OCI-LY7 (cell line): ENCODE data around the gene INPP4A. TPM values are rescaled to one million over a fixed set of nuclear protein-coding genes. Genes with fewer than 3 reads are reported as not detected.

Source experiments
- BruUV-seq: library from RNA; stranded (reverse); fragments of 400-500 nt; replicated peaks from 2 replicates; lab custom pipeline; 2021; lab: Mats Ljungman, UMichigan
- CTCF ChIA-PET: fragments of 300-600 bp; sonication (Branson Sonifier 250); formaldehyde crosslinking; loops from one replicate; lab custom pipeline; 2022; ENCODE audit warnings: antibody characterized with exemption; ENCODE audit not compliant: unreplicated experiment; lab: Charles Lee
- POLR2A ChIA-PET: fragments of 300-600 bp; sonication (Branson Sonifier 250); formaldehyde crosslinking; loops from one replicate; lab custom pipeline; 2022; ENCODE audit warnings: antibody characterized with exemption; lab: Charles Lee
- DNase-seq: peaks from one replicate; pipeline ENCODE4 v3.0.0-alpha.2; 2015; ENCODE audit warnings: low spot score
- H2AFZ ChIP-seq: fragments of 200-600 bp; sonication (generic), shearing (Covaris generic); 2 replicates; pipeline ENCODE4 v1.6.1; 2014; ENCODE audit warnings: mild to moderate bottlenecking, antibody characterized with exemption, low read length, moderate library complexity
- H3K27ac ChIP-seq: fragments of 200-600 bp; sonication (generic); 2 replicates; pipeline ENCODE4 v1.5.1; 2014; ENCODE audit warnings: mixed run types, low read depth, mild to moderate bottlenecking, moderate library complexity, low read length, inconsistent platforms; ENCODE audit not compliant: poor library complexity, severe bottlenecking
- H3K36me3 ChIP-seq: fragments of 200-600 bp; sonication (generic); 2 replicates; pipeline ENCODE4 v1.6.1; 2014; ENCODE audit warnings: mild to moderate bottlenecking, antibody characterized with exemption, low read length, moderate library complexity, mixed read lengths; ENCODE audit not compliant: insufficient read depth
- H3K4me1 ChIP-seq: fragments of 200-600 bp; sonication (generic); 2 replicates; pipeline ENCODE4 v1.5.1; 2014; ENCODE audit warnings: mild to moderate bottlenecking, low read length; ENCODE audit not compliant: insufficient read depth, poor library complexity, severe bottlenecking
- H3K4me2 ChIP-seq: fragments of 200-600 bp; sonication (generic); 2 replicates; pipeline ENCODE4 v1.6.1; 2014; ENCODE audit warnings: mild to moderate bottlenecking, low read length
- H3K4me3 ChIP-seq: fragments of 200-600 bp; sonication (generic); 2 replicates; pipeline ENCODE4 v1.5.1; 2014; ENCODE audit warnings: mild to moderate bottlenecking, low read depth, low read length; ENCODE audit not compliant: poor library complexity, severe bottlenecking
- H3K79me2 ChIP-seq: fragments of 200-600 bp; sonication (generic); 2 replicates; pipeline ENCODE4 v1.6.1; 2016; ENCODE audit warnings: low read depth, mild to moderate bottlenecking, low read length, moderate library complexity, mixed read lengths; ENCODE audit not compliant: insufficient read depth
- H3K9me2 ChIP-seq: fragments of 200-600 bp; sonication (generic); 2 replicates; pipeline ENCODE4 v1.6.1; 2016; ENCODE audit warnings: mild to moderate bottlenecking, low read length, mixed read lengths; ENCODE audit not compliant: insufficient read depth
- H3K9me3 ChIP-seq: fragments of 200-600 bp; sonication (generic); 2 replicates; pipeline ENCODE4 v1.6.1; 2014; ENCODE audit warnings: mild to moderate bottlenecking, mixed run types, low read length, mixed read lengths
- H4K20me1 ChIP-seq: fragments of 200-600 bp; sonication (generic); 2 replicates; pipeline ENCODE4 v1.6.1; 2014; ENCODE audit warnings: mild to moderate bottlenecking, antibody characterized with exemption, low read length, moderate library complexity, mixed read lengths; ENCODE audit not compliant: insufficient read depth
- EZH2phosphoT487 ChIP-seq: fragments of 200-600 bp; sonication (generic); IDR thresholded peaks from 2 replicates; pipeline ENCODE4 v1.6.1; 2018; ENCODE audit warnings: low read depth, borderline replicate concordance, mild to moderate bottlenecking, mixed run types, antibody characterized with exemption, low read length, moderate library complexity, mixed read lengths
- intact Hi-C: fragments of 100-400 bp; cut with micrococcal nuclease; formaldehyde crosslinking; loops from one replicate; pipeline ENCODE4 v1.10.0; 2022; ENCODE audit not compliant: unreplicated experiment
- total RNA-seq, 2 experiments: library from RNA; depleted of rRNA in 1 of 2; stranded (reverse); fragments of >200 nt in 1 of 2; shearing (Covaris generic) in 1 of 2; gene quantifications; 2 replicates each; pipeline ENCODE4 v1.2.3, GENCODE V29; 2014 to 2022
- TF ChIP-seq, protein P1 (sequence below): fragments of 200-600 bp; sonication (generic); conservative IDR thresholded peaks from 2 replicates; pipeline ENCODE4 v1.5.1; 2014; ENCODE audit warnings: mild to moderate bottlenecking, antibody characterized with exemption, low read length, moderate library complexity, mixed read lengths

The INPP4A gene
- total RNA-seq, 2 experiments from 2014 or later: 28.5 to 28.6 TPM

- CTCF ChIA-PET: interaction anchor here (0.6 to 2.6 kb wide), 2 partner anchors 30 to 31 kb away, joined by 3 to 6 read pairs; no protein-coding TSS in a partner anchor
- intact Hi-C loops: no loop called here
- Histone ChIP-seq H3K4me1 (peaks cover 48% of the 10 kb centered on the region), H3K9me2 (no peaks in the 10 kb centered on the region), H3K9me3 (no peaks in the 10 kb centered on the region), H3K4me3 (no peak overlapping the region), H3K27ac (no peak overlapping the region), H2AFZ (no peak overlapping the region), H4K20me1 (no peaks in the 10 kb centered on the region), H3K4me2 (no peak overlapping the region), H3K79me2 (peaks cover 8% of the 10 kb centered on the region; the same call in 1 of the 2 replicates), H3K36me3 (no peaks in the 10 kb centered on the region; the same call in 1 of the 2 replicates)
- DNase-seq: no peak
- POLR2A ChIA-PET: interaction anchor here (0.6 to 1.4 kb wide), 6 partner anchors 11 to 103 kb away, joined by 3 to 8 read pairs (median 4); no protein-coding TSS in a partner anchor
- BruUV-seq: no TSS peak
- TF ChIP-seq, protein P1, sequence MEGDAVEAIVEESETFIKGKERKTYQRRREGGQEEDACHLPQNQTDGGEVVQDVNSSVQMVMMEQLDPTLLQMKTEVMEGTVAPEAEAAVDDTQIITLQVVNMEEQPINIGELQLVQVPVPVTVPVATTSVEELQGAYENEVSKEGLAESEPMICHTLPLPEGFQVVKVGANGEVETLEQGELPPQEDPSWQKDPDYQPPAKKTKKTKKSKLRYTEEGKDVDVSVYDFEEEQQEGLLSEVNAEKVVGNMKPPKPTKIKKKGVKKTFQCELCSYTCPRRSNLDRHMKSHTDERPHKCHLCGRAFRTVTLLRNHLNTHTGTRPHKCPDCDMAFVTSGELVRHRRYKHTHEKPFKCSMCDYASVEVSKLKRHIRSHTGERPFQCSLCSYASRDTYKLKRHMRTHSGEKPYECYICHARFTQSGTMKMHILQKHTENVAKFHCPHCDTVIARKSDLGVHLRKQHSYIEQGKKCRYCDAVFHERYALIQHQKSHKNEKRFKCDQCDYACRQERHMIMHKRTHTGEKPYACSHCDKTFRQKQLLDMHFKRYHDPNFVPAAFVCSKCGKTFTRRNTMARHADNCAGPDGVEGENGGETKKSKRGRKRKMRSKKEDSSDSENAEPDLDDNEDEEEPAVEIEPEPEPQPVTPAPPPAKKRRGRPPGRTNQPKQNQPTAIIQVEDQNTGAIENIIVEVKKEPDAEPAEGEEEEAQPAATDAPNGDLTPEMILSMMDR: no peak
- TF ChIP-seq EZH2phosphoT487: no peak
Measured at GRCh38 chr2:98457045-98457696, 12.5 kb downstream of the INPP4A start.

GRCh38 chr2:98458207-98458606 is 13.5 kb downstream of the INPP4A start:
- Histone ChIP-seq H3K4me2 (no peak overlapping the region), H3K27ac (no peak overlapping the region), H3K9me2 (no peaks in the 10 kb centered on the region), H3K4me3 (no peak overlapping the region), H3K4me1 (peaks cover 48% of the 10 kb centered on the region), H3K79me2 (peaks cover 8% of the 10 kb centered on the region; the same call in 1 of the 2 replicates), H2AFZ (no peak overlapping the region), H3K9me3 (no peaks in the 10 kb centered on the region), H4K20me1 (no peaks in the 10 kb centered on the region), H3K36me3 (no peaks in the 10 kb centered on the region; the same call in 1 of the 2 replicates)
- no peak for TF ChIP-seq EZH2phosphoT487
- TF ChIP-seq, protein P1: no peak
- intact Hi-C loops: no loop called here
- ChIA-PET CTCF (interaction anchor here (2.6 kb wide), 1 partner anchor 29 kb away, joined by 6 read pairs; no protein-coding TSS in a partner anchor), POLR2A (interaction anchor here (0.7 to 1.6 kb wide), 4 partner anchors 30 to 635 kb away, joined by 3 to 8 read pairs (median 4); no protein-coding TSS in a partner anchor)
- BruUV-seq: no TSS peak
- DNase-seq: no peak
